Activated CD4-positive, alpha-beta T cell treated with anti-CD3 and anti-CD28 coated beads, Interleukin-2, amount 10 ng/mL, durations not matched to agents 24 days and 14 days (primary cell): ENCODE results near the gene UNC80. TPM values are rescaled to one million over a fixed set of nuclear protein-coding genes. Genes with fewer than 3 reads are reported as not detected.

Experiments used
- DNase-seq: peaks from one replicate; pipeline ENCODE4 v3.0.0; 2022
- H3K27ac Mint-ChIP-seq: one replicate; pipeline ENCODE4 v1.8.0; 2022; ENCODE audit warnings: mild to moderate bottlenecking, mixed read lengths
- H3K27me3 Mint-ChIP-seq: one replicate; pipeline ENCODE4 v1.8.0; 2022; ENCODE audit warnings: mixed read lengths
- H3K36me3 Mint-ChIP-seq: one replicate; pipeline ENCODE4 v1.8.0; 2022; ENCODE audit warnings: low read depth, mild to moderate bottlenecking, mixed read lengths
- H3K4me1 Mint-ChIP-seq: one replicate; pipeline ENCODE4 v1.8.0; 2021; ENCODE audit warnings: mixed read lengths
- H3K4me3 Mint-ChIP-seq: one replicate; pipeline ENCODE4 v1.8.0; 2022; ENCODE audit warnings: mild to moderate bottlenecking, moderate library complexity, mixed read lengths
- H3K9me3 Mint-ChIP-seq: one replicate; pipeline ENCODE4 v1.8.0; 2021; ENCODE audit warnings: mixed read lengths
- intact Hi-C: fragments of 100-400 bp; cut with micrococcal nuclease; formaldehyde crosslinking; loops from one replicate; pipeline ENCODE4 v1.15.1; 2023
- total RNA-seq: library from RNA; stranded (reverse); gene quantifications from 2 replicates; pipeline ENCODE4 v1.2.3, GENCODE V29; 2022

Gene UNC80
- total RNA-seq, 1 donor from 2014 or later, result not detected

GRCh38 chr2:209977386-209978239, 206.0 kb downstream of the UNC80 start:
- H3K27me3 Mint-ChIP-seq, result peaks cover 10% of the 10 kb centered on the region
- no peak overlapping the region for H3K27ac Mint-ChIP-seq
- no peaks in the 10 kb centered on the region for H3K4me1 Mint-ChIP-seq
- no peak for DNase-seq
- intact Hi-C loops, result loop anchor here (1.0 kb wide), 2 partner anchors 218 to 222 kb away; no protein-coding TSS in a partner anchor
- H3K4me3 Mint-ChIP-seq, result no peak overlapping the region
- H3K36me3 Mint-ChIP-seq, result no peaks in the 10 kb centered on the region
- no peaks in the 10 kb centered on the region for H3K9me3 Mint-ChIP-seq

GRCh38 chr2:209984291-209984690, 212.7 kb downstream of the UNC80 start:
- H3K27me3 Mint-ChIP-seq, result peaks cover 25% of the 10 kb centered on the region
- H3K4me3 Mint-ChIP-seq, result no peak overlapping the region
- H3K27ac Mint-ChIP-seq, result no peak overlapping the region
- no peaks in the 10 kb centered on the region for H3K9me3 Mint-ChIP-seq
- H3K36me3 Mint-ChIP-seq, result no peaks in the 10 kb centered on the region
- DNase-seq, result no peak
- intact Hi-C loops, result no loop called here
- no peaks in the 10 kb centered on the region for H3K4me1 Mint-ChIP-seq

GRCh38 chr2:209985874-209986273, 214.2 kb downstream of the UNC80 start:
- Mint-ChIP-seq H3K4me3 (no peak overlapping the region), H3K4me1 (no peaks in the 10 kb centered on the region), H3K27me3 (peaks cover 35% of the 10 kb centered on the region), H3K36me3 (no peaks in the 10 kb centered on the region), H3K27ac (no peak overlapping the region), H3K9me3 (no peaks in the 10 kb centered on the region)
- intact Hi-C loops, result no loop called here
- no peak for DNase-seq

- Mint-ChIP-seq H3K9me3 (no peaks in the 10 kb centered on the region), H3K4me3 (no peak overlapping the region), H3K27me3 (peaks cover 37% of the 10 kb centered on the region), H3K27ac (no peak overlapping the region), H3K4me1 (no peaks in the 10 kb centered on the region), H3K36me3 (no peaks in the 10 kb centered on the region)
- DNase-seq, result no peak
- intact Hi-C loops, result no loop called here
Observed at GRCh38 chr2:209986415-209986814, 214.8 kb downstream of the UNC80 start.

GRCh38 chr2:209988010-209988409, 216.4 kb downstream of the UNC80 start:
- no peaks in the 10 kb centered on the region for H3K9me3 Mint-ChIP-seq
- no peak for DNase-seq
- intact Hi-C loops, result no loop called here
- no peaks in the 10 kb centered on the region for H3K36me3 Mint-ChIP-seq
- no peak overlapping the region for H3K27ac Mint-ChIP-seq
- peaks cover 27% of the 10 kb centered on the region for H3K27me3 Mint-ChIP-seq
- no peak overlapping the region for H3K4me3 Mint-ChIP-seq
- no peaks in the 10 kb centered on the region for H3K4me1 Mint-ChIP-seq

- no peak for DNase-seq
- no peaks in the 10 kb centered on the region for H3K4me1 Mint-ChIP-seq
- no peak overlapping the region for H3K4me3 Mint-ChIP-seq
- H3K27me3 Mint-ChIP-seq, result peaks cover 21% of the 10 kb centered on the region
- no peak overlapping the region for H3K27ac Mint-ChIP-seq
- intact Hi-C loops, result no loop called here
- no peaks in the 10 kb centered on the region for H3K9me3 Mint-ChIP-seq
- no peaks in the 10 kb centered on the region for H3K36me3 Mint-ChIP-seq
Observed at GRCh38 chr2:209990838-209991237, 219.2 kb downstream of the UNC80 start.

GRCh38 chr2:209993968-209994367, 222.3 kb downstream of the UNC80 start:
- no peaks in the 10 kb centered on the region for H3K36me3 Mint-ChIP-seq
- no peak overlapping the region for H3K27ac Mint-ChIP-seq
- peaks cover 3% of the 10 kb centered on the region for H3K4me1 Mint-ChIP-seq
- H3K4me3 Mint-ChIP-seq, result no peak overlapping the region
- peaks cover 16% of the 10 kb centered on the region for H3K27me3 Mint-ChIP-seq
- DNase-seq, result no peak
- intact Hi-C loops, result no loop called here
- no peaks in the 10 kb centered on the region for H3K9me3 Mint-ChIP-seq

- Mint-ChIP-seq H3K4me1 (peaks cover 17% of the 10 kb centered on the region), H3K4me3 (no peak overlapping the region), H3K27me3 (peaks cover 4% of the 10 kb centered on the region), H3K36me3 (no peaks in the 10 kb centered on the region), H3K27ac (no peak overlapping the region), H3K9me3 (peaks cover 3% of the 10 kb centered on the region)
- intact Hi-C loops, result no loop called here
- DNase-seq, result no peak
Observed at GRCh38 chr2:209998596-209998995, 227.0 kb downstream of the UNC80 start.

GRCh38 chr2:210000464-210001324, 229.1 kb downstream of the UNC80 start:
- intact Hi-C loops, result loop anchor here (5.0 kb wide), 1 partner anchor 477 kb away; the partner anchor contains the start of gene LANCL1
- Mint-ChIP-seq H3K4me1 (peaks cover 32% of the 10 kb centered on the region), H3K9me3 (peaks cover 3% of the 10 kb centered on the region), H3K4me3 (no peak overlapping the region), H3K27me3 (no peaks in the 10 kb centered on the region), H3K36me3 (peaks cover 13% of the 10 kb centered on the region), H3K27ac (peak overlapping the region; percentile 34)
- DNase-seq, result no peak

GRCh38 chr2:210002158-210003157, 230.8 kb downstream of the UNC80 start, which contains the start of gene RPE:
RPE (plus strand) TSS chr2:210002638; CDS start chr2:210002662, 24 bp downstream.
- Mint-ChIP-seq H3K9me3 (peaks cover 3% of the 10 kb centered on the region), H3K4me1 (peaks cover 42% of the 10 kb centered on the region), H3K36me3 (peaks cover 21% of the 10 kb centered on the region), H3K4me3 (peak within 1 kb of the TSS; percentile 99), H3K27me3 (no peaks in the 10 kb centered on the region), H3K27ac (peak within 1 kb of the TSS; percentile 91)
- peak; percentile 99 for DNase-seq
- intact Hi-C loops, result loop anchor here (1.0 to 5.0 kb wide), 2 partner anchors 168 to 475 kb away; partner anchors contain the start of gene LANCL1

- intact Hi-C loops, result loop anchor here (5.0 kb wide), 1 partner anchor 474 kb away; the partner anchor contains the start of gene LANCL1
- H3K27me3 Mint-ChIP-seq, result no peaks in the 10 kb centered on the region
- DNase-seq, result no peak
- peaks cover 29% of the 10 kb centered on the region for H3K36me3 Mint-ChIP-seq
- H3K9me3 Mint-ChIP-seq, result peaks cover 3% of the 10 kb centered on the region
- peaks cover 44% of the 10 kb centered on the region for H3K4me1 Mint-ChIP-seq
- peak overlapping the region; percentile 91 for H3K27ac Mint-ChIP-seq
- H3K4me3 Mint-ChIP-seq, result peak overlapping the region; percentile 99
Observed at GRCh38 chr2:210003359-210003758, 231.7 kb downstream of the UNC80 start.

- Mint-ChIP-seq H3K36me3 (peaks cover 37% of the 10 kb centered on the region), H3K27ac (no peak overlapping the region), H3K4me1 (peaks cover 41% of the 10 kb centered on the region), H3K9me3 (peaks cover 3% of the 10 kb centered on the region), H3K4me3 (no peak overlapping the region), H3K27me3 (no peaks in the 10 kb centered on the region)
- intact Hi-C loops, result loop anchor here (5.0 kb wide), 1 partner anchor 472 kb away; the partner anchor contains the start of gene LANCL1
- DNase-seq, result no peak
Observed at GRCh38 chr2:210004881-210005280, 233.2 kb downstream of the UNC80 start.

GRCh38 chr2:210007895-210008294, 236.3 kb downstream of the UNC80 start:
- intact Hi-C loops, result no loop called here
- peaks cover 38% of the 10 kb centered on the region for H3K4me1 Mint-ChIP-seq
- H3K27me3 Mint-ChIP-seq, result no peaks in the 10 kb centered on the region
- peaks cover 58% of the 10 kb centered on the region for H3K36me3 Mint-ChIP-seq
- no peak overlapping the region for H3K27ac Mint-ChIP-seq
- H3K4me3 Mint-ChIP-seq, result no peak overlapping the region
- DNase-seq, result no peak
- H3K9me3 Mint-ChIP-seq, result no peaks in the 10 kb centered on the region
